GM12878 (cell line): ENCODE measurements around the gene CAMK2A.

Experiments used
- CEBPB ChIP-seq, 2 experiments: fragments of 150-350 bp in 1 of 2; IDR thresholded peaks; 2 replicates each; pipeline ENCODE4 v1.6.1; 2012 to 2014; ENCODE audit warnings: low read depth in 2 of 2, low read length in 2 of 2, borderline replicate concordance in 1 of 2, inconsistent platforms in 1 of 2
- NFIC ChIP-seq: IDR thresholded peaks from 2 replicates; pipeline ENCODE4 v1.6.1; 2012; ENCODE audit warnings: low read depth, mild to moderate bottlenecking, inconsistent platforms, low read length, moderate library complexity
- PAX5 ChIP-seq: IDR thresholded peaks from 2 replicates; pipeline ENCODE4 v1.6.1; 2011; ENCODE audit warnings: low read depth, low read length, borderline replicate concordance
- RFX5 ChIP-seq: IDR thresholded peaks from 2 replicates; pipeline ENCODE4 v1.6.1; 2011; ENCODE audit warnings: low read depth, low read length, improper control_type of control experiment
- YY1 ChIP-seq: IDR thresholded peaks from 2 replicates; pipeline ENCODE4 v1.6.1; 2011; ENCODE audit warnings: low read depth, mild to moderate bottlenecking, low read length

DNA sequence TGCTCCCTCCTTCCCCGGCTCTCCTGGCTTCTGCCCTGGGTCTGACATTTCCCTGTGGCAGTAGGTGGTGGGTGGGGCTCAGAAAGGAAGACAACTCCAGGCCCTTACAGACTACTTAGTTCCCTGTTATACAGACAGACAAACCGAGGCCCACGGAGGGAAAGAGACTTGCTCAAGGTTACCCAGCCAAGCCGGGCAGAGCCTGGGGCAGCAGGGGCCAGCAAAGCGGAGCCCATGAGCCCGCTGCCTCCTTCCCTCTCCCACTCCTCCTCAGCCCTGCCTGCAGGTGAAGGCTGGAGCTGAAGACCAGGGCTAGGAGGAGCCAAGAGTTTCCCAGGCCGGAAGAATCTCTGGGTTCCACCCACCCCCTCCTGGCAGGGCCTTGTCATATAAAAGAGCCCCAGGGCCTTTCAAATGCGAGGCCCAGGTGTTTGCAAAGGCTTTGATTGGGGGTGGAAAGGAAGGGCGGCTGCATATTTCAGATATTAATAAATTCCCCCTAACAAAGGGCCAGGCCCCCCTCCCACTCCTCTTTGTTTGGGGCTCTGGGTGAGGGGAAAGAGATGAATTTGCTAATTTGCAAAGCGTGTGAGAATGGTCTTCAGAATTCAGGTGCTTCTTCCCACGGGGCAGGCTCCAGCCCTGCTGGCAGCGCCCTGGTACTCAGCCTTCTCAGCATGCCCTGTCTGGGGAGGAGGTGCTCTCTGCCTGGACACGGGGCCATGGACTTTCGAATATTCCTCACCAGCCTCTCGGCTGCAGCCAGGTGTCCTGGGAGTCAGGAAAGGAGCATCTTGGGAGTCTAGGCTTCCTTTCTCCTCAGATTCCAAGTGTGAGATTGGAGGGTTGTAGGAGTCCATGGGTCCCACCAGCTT lies 78.2 kb downstream of the CAMK2A start:
- no peak for TF ChIP-seq NFIC
- TF ChIP-seq CEBPB (IDR thresholded peaks at IDR 0.05; ENCODE audit: borderline replicate concordance in 1 of 2, low read depth in 2 of 2, low read length in 2 of 2), result no peak
- TF ChIP-seq RFX5, result no peak
- TF ChIP-seq YY1, result no peak
- TF ChIP-seq PAX5, result no peak
